ENCODE data around the gene FOXP4. TPM values are rescaled to one million over a fixed set of nuclear protein-coding genes. Genes with fewer than 3 reads are reported as not detected.

FOXP4 gene
- total and polyA plus RNA-seq, 4 donors = 2.5 to 16.0 (median 4.3) TPM

DNA sequence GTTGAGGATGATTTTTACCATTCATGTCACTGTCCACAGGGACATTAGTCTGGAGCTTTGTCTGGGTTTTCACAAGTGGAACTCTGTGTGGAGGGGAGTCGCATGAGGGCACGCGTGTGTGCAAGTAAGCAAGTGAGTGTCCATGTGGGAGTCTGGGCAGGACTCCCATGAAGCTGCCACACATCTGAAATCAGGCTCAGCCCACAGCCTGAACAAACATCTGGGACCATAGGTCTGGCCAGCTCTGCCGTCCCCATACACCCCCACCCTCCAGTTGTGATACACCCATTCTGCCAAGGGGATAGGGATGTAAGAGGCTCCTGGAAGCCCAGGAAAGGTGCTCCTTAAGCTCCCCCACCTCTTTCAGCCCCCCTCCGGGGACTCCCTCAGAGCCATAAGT, 17.1 kb upstream of the FOXP4 start (continued):
- TF ChIP-seq, protein P1, sequence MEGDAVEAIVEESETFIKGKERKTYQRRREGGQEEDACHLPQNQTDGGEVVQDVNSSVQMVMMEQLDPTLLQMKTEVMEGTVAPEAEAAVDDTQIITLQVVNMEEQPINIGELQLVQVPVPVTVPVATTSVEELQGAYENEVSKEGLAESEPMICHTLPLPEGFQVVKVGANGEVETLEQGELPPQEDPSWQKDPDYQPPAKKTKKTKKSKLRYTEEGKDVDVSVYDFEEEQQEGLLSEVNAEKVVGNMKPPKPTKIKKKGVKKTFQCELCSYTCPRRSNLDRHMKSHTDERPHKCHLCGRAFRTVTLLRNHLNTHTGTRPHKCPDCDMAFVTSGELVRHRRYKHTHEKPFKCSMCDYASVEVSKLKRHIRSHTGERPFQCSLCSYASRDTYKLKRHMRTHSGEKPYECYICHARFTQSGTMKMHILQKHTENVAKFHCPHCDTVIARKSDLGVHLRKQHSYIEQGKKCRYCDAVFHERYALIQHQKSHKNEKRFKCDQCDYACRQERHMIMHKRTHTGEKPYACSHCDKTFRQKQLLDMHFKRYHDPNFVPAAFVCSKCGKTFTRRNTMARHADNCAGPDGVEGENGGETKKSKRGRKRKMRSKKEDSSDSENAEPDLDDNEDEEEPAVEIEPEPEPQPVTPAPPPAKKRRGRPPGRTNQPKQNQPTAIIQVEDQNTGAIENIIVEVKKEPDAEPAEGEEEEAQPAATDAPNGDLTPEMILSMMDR (IDR thresholded peaks at IDR 0.05; ENCODE audit: low read depth, low read length, missing input control) = no peak
- TF ChIP-seq, protein P2, sequence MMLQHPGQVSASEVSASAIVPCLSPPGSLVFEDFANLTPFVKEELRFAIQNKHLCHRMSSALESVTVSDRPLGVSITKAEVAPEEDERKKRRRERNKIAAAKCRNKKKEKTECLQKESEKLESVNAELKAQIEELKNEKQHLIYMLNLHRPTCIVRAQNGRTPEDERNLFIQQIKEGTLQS (IDR thresholded peaks at IDR 0.05) = no peak
- TF ChIP-seq FOXA2 (IDR thresholded peaks at IDR 0.05) (no peak), HNF4A (conservative IDR thresholded peaks at IDR 0.05) (no peak), FOXA1 (IDR thresholded peaks at IDR 0.05) (no peak)

- H3K9me3 ChIP-seq (ENCODE audit: control insufficient read depth in 4 of 4, low read length in 3 of 4) = no peaks in the 10 kb centered on the region
Measured at GRCh38 chr6:41529970-41530369, 16.2 kb upstream of the FOXP4 start.

DNA sequence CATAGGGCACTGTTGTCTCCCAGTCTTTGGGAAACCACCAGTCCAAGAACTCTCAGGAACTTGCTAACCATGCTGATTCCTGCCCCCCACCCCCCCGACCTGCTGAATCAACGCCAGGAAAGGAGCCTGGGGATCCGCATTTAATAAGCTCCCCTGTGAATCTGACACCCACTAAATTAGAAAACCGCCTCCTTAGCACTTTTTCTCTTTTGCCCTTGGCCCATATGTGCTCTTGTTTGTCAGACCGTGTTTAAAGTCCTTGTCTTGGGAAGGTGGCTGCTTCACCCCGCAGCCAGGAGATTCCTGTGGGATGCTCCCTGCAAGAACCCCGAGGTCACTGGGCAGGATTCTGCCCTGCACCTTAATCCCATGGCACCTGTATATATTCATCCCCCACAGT, 15.7 kb upstream of the FOXP4 start:
- H3K9ac ChIP-seq (ENCODE audit: low read depth in 1 of 2, low read length in 2 of 2) = no peak overlapping the region
- peaks cover 0 to 3% (median 0%) of the 10 kb centered on the region in 4 donors for H3K27me3 ChIP-seq (ENCODE audit: control insufficient read depth in 4 of 4, insufficient read depth in 4 of 4, low read length in 3 of 4)
- no peaks in the 10 kb centered on the region for H3K9me3 ChIP-seq (ENCODE audit: control insufficient read depth in 4 of 4, low read length in 3 of 4)
- no peak overlapping the region for H3K4me3 ChIP-seq (ENCODE audit: low read depth in 1 of 3, low read length in 3 of 3)
- no peaks in the 10 kb centered on the region for H3K36me3 ChIP-seq (ENCODE audit: control insufficient read depth in 4 of 4, insufficient read depth in 3 of 4, low read depth in 1 of 4, low read length in 3 of 4)
- 85% methylated on average over 7 of the region's 7 CpGs for WGBS
- H3K4me1 ChIP-seq (ENCODE audit: control insufficient read depth in 4 of 4, insufficient read depth in 4 of 4, low read length in 3 of 4) = peaks cover 0 to 4% (median 0%) of the 10 kb centered on the region in 4 donors
- DNase-seq (ENCODE audit: low spot score) = no peak
- no peak overlapping the region for H3K27ac ChIP-seq (ENCODE audit: low read depth in 1 of 2, low read length in 2 of 2)
- TF ChIP-seq MAX (IDR thresholded peaks at IDR 0.05) (no peak), GABPA (IDR thresholded peaks at IDR 0.05 in 1 of 2, conservative IDR thresholded peaks at IDR 0.05 in 1 of 2) (no peak), RAD21 (IDR thresholded peaks at IDR 0.05) (no peak), HNF4A (conservative IDR thresholded peaks at IDR 0.05) (no peak), JUND (IDR thresholded peaks at IDR 0.05) (no peak), HNF4G (IDR thresholded peaks at IDR 0.05) (no peak), FOXA1 (IDR thresholded peaks at IDR 0.05) (no peak), RXRA (IDR thresholded peaks at IDR 0.05) (no peak), YY1 (IDR thresholded peaks at IDR 0.05) (no peak), NR2F2 (IDR thresholded peaks at IDR 0.05) (no peak), TAF1 (conservative IDR thresholded peaks at IDR 0.05) (no peak)
- TF ChIP-seq, protein P1 (IDR thresholded peaks at IDR 0.05; ENCODE audit: low read depth, low read length, missing input control) = no peak

More at GRCh38 chr6:41529970-41530369, 16.2 kb upstream of the FOXP4 start:
- H3K4me3 ChIP-seq (ENCODE audit: low read depth in 1 of 3, low read length in 3 of 3) = no peak overlapping the region
- H3K4me1 ChIP-seq (ENCODE audit: control insufficient read depth in 4 of 4, insufficient read depth in 4 of 4, low read length in 3 of 4) = peaks cover 0 to 4% (median 0%) of the 10 kb centered on the region in 4 donors
- H3K9ac ChIP-seq (ENCODE audit: low read depth in 1 of 2, low read length in 2 of 2) = no peak overlapping the region
- TF ChIP-seq YY1 (IDR thresholded peaks at IDR 0.05) = no peak
- TF ChIP-seq, protein P1 (IDR thresholded peaks at IDR 0.05; ENCODE audit: low read depth, low read length, missing input control) = no peak
- no peak for TF ChIP-seq ZBTB33 (IDR thresholded peaks at IDR 0.05)
- H3K27ac ChIP-seq (ENCODE audit: low read depth in 1 of 2, low read length in 2 of 2) = no peak overlapping the region
- no peaks in the 10 kb centered on the region for H3K36me3 ChIP-seq (ENCODE audit: control insufficient read depth in 4 of 4, insufficient read depth in 3 of 4, low read depth in 1 of 4, low read length in 3 of 4)
- peaks cover 0 to 3% (median 0%) of the 10 kb centered on the region in 4 donors for H3K27me3 ChIP-seq (ENCODE audit: control insufficient read depth in 4 of 4, insufficient read depth in 4 of 4, low read length in 3 of 4)
- 81% methylated on average over 7 of the region's 7 CpGs for WGBS
- no peak for DNase-seq (ENCODE audit: low spot score)

All from liver (tissue), 9 donors.